ENCODE results near the gene SLX9. TPM values are rescaled to one million over a fixed set of nuclear protein-coding genes. Genes with fewer than 3 reads are reported as not detected.

SLX9 gene
- total and polyA plus RNA-seq, 12 donors, result 11.1 to 45.3 (median 23.7) TPM

- WGBS, 4 donors, result 71 to 86% (median 83%) methylated on average over 6 to 26 of the region's 26 CpGs
- DNase-seq, result peak in 3 of 7 donors; percentile 7 to 13 (median 11)
- H3K4me1 ChIP-seq (replicated peaks in 1 of 2), result peaks cover 11 to 22% of the 10 kb centered on the region in 2 donors
Measured at GRCh38 chr21:44985441-44986401, 45.9 kb downstream of the SLX9 start.

GRCh38 chr21:44986471-44987291 lies 46.9 kb downstream of the SLX9 start:
- Histone ChIP-seq H3K36me3 (replicated peaks in 1 of 2) (no peaks in the 10 kb centered on the region), H3K27ac (no peak overlapping the region), H3K9me3 (replicated peaks in 1 of 3) (no peaks in the 10 kb centered on the region), H3K27me3 (no peaks in the 10 kb centered on the region), H3K4me1 (replicated peaks in 1 of 2) (peaks cover 11 to 22% of the 10 kb centered on the region in 2 donors), H3K4me3 (no peak overlapping the region)
- intact Hi-C loops (cut with DNase I), result no loop called here
- TF ChIP-seq CTCF (IDR thresholded peaks at IDR 0.05) (no peak), POLR2A (IDR thresholded peaks at IDR 0.05) (no peak)
- WGBS, 4 donors, result 81 to 97% (median 85%) methylated on average over 7 to 23 of the region's 23 CpGs
- peak in 3 of 7 donors; percentile 7 to 16 (median 10) for DNase-seq

More at GRCh38 chr21:44985441-44986401, 45.9 kb downstream of the SLX9 start:
- Histone ChIP-seq H3K27me3 (no peaks in the 10 kb centered on the region), H3K27ac (peak overlapping the region in 1 of 5 donors; percentile 81), H3K4me3 (no peak overlapping the region), H3K36me3 (replicated peaks in 1 of 2) (no peaks in the 10 kb centered on the region), H3K9me3 (replicated peaks in 1 of 3) (no peaks in the 10 kb centered on the region)
- no peak for TF ChIP-seq CTCF (IDR thresholded peaks at IDR 0.05)
- TF ChIP-seq POLR2A (IDR thresholded peaks at IDR 0.05), result no peak
- intact Hi-C loops (cut with DNase I), result no loop called here

- no peaks in the 10 kb centered on the region for H3K27me3 ChIP-seq
- H3K4me1 ChIP-seq (replicated peaks in 1 of 2), result peaks cover 11 to 20% of the 10 kb centered on the region in 2 donors
- no peak overlapping the region for H3K4me3 ChIP-seq
- no peaks in the 10 kb centered on the region for H3K9me3 ChIP-seq (replicated peaks in 1 of 3)
- no peak for TF ChIP-seq POLR2A (IDR thresholded peaks at IDR 0.05)
- TF ChIP-seq CTCF (IDR thresholded peaks at IDR 0.05), result no peak
- H3K36me3 ChIP-seq (replicated peaks in 1 of 2), result no peaks in the 10 kb centered on the region
- WGBS, 4 donors, result 80 to 86% (median 83%) methylated on average over 13 to 23 of the region's 23 CpGs
- intact Hi-C loops (cut with DNase I), result no loop called here
- no peak overlapping the region for H3K27ac ChIP-seq
- DNase-seq, result peak in 1 of 7 donors; percentile 11
Measured at GRCh38 chr21:44987301-44987885, 47.6 kb downstream of the SLX9 start.
